NOMO-1 (cell line): ENCODE data around the gene EGFR.

Experiments
- DNase-seq, 2 experiments: peaks; one replicate each; lab custom pipeline; 2025; ENCODE audit not compliant: unreplicated experiment in 2 of 2; lab: John Stamatoyannopoulos, UW

Gene EGFR

GRCh38 chr7:55206235-55207029 is 187.6 kb downstream of the EGFR start:
- DNase-seq, result no peak

- no peak for DNase-seq
These were observed 188.8 kb downstream of the EGFR start for GRCh38 chr7:55207436-55208125.

GRCh38 chr7:55209366-55209765 is 190.5 kb downstream of the EGFR start:
- no peak for DNase-seq

GRCh38 chr7:55210176-55210575 is 191.4 kb downstream of the EGFR start:
- DNase-seq, result no peak

GRCh38 chr7:55210716-55211115 is 191.9 kb downstream of the EGFR start:
- DNase-seq, result no peak

- no peak for DNase-seq
These were observed 192.9 kb downstream of the EGFR start for GRCh38 chr7:55211726-55212125.

GRCh38 chr7:55212176-55212575 is 193.4 kb downstream of the EGFR start:
- no peak for DNase-seq

GRCh38 chr7:55212838-55213237 is 194.0 kb downstream of the EGFR start:
- DNase-seq, result no peak

GRCh38 chr7:55214707-55215106 is 195.9 kb downstream of the EGFR start:
- no peak for DNase-seq

GRCh38 chr7:55223023-55223422 is 204.2 kb downstream of the EGFR start:
- DNase-seq, result no peak

GRCh38 chr7:55224111-55224510 is 205.3 kb downstream of the EGFR start:
- no peak for DNase-seq

- DNase-seq, result no peak
These were observed 206.0 kb downstream of the EGFR start for GRCh38 chr7:55224810-55225209.

GRCh38 chr7:55230014-55230413 is 211.2 kb downstream of the EGFR start:
- no peak for DNase-seq

- DNase-seq, result no peak
These were observed 213.0 kb downstream of the EGFR start for GRCh38 chr7:55231736-55232280.

GRCh38 chr7:55233001-55233400 is 214.2 kb downstream of the EGFR start:
- no peak for DNase-seq

- DNase-seq, result no peak
These were observed 215.6 kb downstream of the EGFR start for GRCh38 chr7:55234408-55234807.

GRCh38 chr7:55235115-55235514 is 216.3 kb downstream of the EGFR start:
- DNase-seq, result no peak

- no peak for DNase-seq
These were observed 217.0 kb downstream of the EGFR start for GRCh38 chr7:55235801-55236200.

- no peak for DNase-seq
These were observed 217.7 kb downstream of the EGFR start for GRCh38 chr7:55236476-55236875.

GRCh38 chr7:55237156-55237893 is 218.5 kb downstream of the EGFR start:
- DNase-seq, result no peak

GRCh38 chr7:55239406-55239805 is 220.6 kb downstream of the EGFR start:
- no peak for DNase-seq
